ENCODE results near the gene APOA4.
"Not testable (repeated sequence)": the region's sequence is repeated elsewhere in the genome, so short reads cannot be mapped to it uniquely, and the experiment has no call there.

Gene APOA4

DNA sequence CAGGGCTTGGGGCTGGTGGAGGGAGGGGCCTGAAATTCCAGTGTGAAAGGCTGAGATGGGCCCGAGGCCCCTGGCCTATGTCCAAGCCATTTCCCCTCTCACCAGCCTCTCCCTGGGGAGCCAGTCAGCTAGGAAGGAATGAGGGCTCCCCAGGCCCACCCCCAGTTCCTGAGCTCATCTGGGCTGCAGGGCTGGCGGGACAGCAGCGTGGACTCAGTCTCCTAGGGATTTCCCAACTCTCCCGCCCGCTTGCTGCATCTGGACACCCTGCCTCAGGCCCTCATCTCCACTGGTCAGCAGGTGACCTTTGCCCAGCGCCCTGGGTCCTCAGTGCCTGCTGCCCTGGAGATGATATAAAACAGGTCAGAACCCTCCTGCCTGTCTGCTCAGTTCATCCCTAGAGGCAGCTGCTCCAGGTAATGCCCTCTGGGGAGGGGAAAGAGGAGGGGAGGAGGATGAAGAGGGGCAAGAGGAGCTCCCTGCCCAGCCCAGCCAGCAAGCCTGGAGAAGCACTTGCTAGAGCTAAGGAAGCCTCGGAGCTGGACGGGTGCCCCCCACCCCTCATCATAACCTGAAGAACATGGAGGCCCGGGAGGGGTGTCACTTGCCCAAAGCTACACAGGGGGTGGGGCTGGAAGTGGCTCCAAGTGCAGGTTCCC lies 6.5 kb upstream of the APOA4 start, which contains the start of gene APOC3:
TSS of gene APOC3 (plus strand) at position 383 of the 659 bp plus-strand sequence. CDS start 676 bp downstream, outside the sequence.
- no peak for DNase-seq

DNA sequence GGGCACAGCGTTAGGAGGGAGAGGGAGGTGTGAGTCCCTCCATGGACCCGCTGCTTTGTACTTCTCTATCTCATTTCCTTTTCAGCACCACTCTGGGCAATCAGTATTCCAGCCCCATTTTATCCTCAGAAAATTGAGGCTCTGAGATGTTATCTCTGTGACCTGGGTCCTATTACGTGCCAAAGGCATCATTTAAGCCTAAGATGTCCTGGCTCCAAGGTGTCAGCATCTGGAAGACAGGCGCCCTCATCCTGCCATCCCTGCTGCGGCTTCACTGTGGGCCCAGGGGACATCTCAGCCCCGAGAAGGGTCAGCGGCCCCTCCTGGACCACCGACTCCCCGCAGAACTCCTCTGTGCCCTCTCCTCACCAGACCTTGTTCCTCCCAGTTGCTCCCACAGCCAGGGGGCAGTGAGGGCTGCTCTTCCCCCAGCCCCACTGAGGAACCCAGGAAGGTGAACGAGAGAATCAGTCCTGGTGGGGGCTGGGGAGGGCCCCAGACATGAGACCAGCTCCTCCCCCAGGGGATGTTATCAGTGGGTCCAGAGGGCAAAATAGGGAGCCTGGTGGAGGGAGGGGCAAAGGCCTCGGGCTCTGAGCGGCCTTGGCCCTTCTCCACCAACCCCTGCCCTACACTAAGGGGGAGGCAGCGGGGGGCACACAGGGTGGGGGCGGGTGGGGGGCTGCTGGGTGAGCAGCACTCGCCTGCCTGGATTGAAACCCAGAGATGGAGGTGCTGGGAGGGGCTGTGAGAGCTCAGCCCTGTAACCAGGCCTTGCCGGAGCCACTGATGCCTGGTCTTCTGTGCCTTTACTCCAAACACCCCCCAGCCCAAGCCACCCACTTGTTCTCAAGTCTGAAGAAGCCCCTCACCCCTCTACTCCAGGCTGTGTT lies 5.8 kb upstream of the APOA4 start:
- no peak for DNase-seq

DNA sequence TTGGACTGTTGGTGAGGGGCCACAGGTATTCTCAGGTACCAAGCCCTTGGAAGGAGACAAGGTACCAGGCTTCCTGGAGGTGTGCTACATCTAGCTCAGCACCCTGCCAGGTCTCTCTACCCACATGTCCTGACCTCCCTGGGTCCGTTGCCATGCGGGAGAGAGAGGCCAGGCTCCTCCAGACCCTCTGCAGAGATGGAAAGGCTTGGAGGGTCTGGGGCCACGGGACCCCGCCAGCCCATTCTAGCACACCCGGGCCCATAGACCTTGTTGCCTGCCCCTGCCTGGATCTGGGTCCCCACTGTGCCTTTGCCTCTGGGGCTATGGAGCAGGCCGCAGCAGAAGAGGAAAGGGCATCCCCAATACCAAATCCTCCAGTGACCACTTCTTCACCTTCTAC lies 4.4 kb upstream of the APOA4 start:
- no peak for DNase-seq

DNA sequence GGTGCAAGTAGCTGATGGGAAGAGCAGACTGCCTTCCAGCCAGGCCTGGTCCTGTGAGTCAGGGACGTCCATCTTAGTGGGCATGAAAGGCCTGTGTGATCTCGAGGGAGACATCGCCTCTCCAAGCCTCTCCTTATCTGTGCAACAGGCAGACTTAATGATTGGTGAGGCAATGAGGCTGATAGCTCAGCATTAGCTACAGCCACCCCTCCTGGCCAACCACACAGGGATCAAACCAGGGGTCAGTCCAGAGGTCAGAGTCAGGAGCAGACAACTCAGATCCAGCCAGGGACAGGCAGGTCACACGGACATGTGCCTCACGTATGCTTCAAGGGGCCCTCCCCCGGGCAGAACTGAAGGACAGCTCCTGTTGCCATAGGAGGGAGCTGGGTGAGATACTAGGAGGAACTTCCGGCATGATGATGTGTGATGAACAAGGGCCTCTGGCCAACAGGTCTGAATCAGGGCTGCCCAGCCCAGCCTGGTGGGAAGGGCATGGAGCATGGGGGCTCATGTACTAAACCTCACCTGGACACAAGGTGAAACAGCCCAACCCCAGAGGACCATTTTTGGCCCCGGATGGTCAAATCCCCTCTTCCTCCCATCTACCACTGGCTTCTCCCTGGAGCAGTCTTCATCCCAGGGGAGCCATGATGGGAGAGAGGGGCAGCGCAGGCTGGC lies 3.8 kb upstream of the APOA4 start:
- no peak for DNase-seq

DNA sequence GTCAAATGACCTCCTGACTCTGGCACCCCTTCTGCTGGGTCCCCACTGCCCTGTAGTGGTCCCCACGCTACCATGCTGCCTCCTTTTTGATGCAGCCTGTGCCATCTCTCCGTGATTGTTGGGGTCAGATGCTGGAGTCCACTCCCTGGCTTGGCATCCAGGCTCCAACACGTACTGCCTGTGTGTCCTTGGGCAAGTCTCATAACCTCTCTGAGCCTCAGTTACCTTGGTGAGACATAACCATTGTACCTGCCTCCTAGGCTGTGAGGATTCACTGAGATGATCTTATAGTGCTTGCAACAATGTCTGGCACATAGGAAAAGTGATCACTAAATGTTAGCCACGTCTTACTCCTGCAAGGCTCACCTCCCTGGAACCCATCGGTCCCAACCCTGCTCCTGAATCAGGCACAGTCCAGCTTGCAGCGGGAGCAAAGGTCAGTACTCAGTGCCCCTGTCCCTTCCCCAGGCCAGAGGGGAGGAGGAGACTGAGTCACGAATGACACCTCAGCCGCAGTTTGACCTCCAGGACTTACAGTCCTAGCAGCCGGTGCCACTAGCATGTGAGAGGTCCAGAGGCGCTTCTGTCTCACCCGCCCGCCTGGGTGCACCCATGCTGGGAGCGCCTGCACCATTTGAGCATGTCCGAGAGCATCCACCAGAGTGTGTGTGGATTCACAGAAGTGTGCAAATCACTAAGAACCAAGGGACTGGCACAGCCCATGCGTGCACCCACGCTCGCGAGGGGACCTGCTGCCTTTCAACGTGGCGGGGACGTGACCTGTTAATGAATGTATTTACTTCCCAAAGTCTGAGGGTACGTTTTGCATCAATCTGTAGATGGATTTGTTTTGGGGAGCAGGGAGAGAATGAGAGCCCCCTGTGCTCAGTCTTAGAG lies 3.0 kb upstream of the APOA4 start:
- no peak for DNase-seq

DNA sequence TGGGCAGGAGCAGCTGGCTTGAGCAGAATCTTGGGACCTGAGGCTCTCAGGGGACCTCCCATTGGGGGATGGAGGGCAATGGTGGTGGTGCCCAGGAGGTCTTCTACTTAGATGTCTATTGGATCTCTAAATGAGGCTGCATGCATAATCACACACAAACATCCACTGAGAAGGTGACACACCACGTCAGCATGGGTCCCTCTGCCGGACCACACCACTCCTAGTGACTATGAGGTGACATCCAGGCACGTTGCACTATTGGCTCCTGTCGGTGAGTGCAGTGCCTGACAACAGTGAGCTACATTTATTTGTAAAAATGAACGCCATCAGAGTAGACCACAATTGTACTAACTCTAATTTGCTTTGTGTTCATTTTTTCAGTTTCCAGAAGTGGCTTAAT lies 2.3 kb upstream of the APOA4 start:
- no peak for DNase-seq

DNA sequence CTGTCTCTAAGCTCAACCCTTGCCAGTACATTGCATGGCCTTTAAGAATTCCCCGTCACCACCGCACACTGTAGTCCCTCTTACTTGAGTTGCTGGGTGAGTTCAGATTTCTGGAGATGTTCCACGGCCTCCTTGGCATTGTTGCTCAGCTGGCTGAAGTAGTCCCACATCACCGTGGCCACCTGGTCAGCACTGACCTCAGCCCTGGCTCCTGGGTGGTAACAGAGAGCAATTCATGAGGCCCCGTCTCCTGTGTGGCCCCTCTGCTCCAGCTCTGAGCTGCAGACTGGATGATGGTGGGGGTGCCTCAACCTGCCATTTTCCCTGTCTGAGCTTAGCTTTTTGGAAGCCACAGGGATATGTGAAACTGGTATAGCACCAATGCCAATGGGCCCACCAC lies 529 bp downstream of the APOA4 start:
- DNase-seq: no peak

DNA sequence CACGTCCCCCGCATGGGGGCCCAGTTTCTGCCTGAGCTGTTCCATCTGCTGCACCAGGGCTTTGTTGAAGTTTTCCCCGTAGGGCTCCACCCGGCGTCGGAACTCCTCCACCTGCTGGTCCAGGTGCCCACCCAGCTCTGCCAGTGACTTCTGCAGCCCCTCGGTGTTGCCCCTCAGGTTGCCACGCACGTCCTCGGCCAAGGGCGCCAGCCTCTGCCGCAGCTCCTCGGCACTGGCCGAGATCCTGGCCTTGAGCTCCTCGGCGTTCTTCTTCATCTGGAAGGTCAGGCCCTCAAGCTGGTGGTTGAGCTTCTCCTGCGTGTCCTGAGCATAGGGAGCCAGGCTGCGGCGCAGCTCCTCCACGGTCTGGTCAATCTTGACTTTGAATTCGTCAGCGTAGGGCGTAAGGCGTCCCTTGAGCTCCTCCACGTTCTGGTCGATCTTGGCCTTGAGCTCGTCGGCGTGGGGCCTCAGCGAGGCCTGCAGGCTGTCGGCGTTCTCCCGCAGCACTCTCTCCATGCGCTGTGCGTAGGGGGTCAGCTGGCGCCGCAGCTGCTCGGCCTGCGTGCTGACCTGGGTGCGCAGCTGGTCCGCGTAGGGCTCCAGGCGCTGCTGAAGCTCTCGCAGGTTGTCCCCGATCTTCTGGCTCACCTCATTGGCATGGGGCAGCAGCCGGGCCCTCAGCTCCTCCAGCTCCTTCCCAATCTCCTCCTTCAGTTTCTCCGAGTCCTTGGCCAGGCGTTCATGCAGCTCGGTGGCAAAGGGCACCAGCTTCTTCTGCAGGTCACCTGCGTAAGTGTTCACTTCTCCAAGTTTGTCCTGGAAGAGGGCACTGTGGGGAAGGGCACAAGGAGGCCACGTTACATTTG lies 1.8 kb downstream of the APOA4 start:
- DNase-seq: no peak

DNA sequence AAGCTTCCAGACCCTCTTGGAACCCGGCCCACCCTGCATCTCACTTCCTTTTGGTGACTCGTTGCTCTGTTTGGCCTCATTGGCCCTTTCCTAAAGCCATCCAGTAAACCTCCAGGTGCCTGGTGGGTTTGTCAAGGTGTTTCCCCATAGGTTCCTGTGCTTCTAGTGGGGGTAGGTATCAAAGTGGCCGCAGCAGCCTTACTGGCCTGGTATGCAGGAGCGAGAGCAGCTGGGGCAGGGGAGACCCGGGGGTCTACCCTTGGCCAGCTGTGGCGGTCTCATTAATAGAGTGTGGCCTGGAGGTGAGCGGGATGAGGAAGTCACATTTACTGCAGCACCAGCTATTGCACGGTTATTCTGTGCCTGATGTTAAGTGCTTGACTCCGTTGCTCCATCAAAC lies 4.1 kb downstream of the APOA4 start:
- DNase-seq: no peak

DNA sequence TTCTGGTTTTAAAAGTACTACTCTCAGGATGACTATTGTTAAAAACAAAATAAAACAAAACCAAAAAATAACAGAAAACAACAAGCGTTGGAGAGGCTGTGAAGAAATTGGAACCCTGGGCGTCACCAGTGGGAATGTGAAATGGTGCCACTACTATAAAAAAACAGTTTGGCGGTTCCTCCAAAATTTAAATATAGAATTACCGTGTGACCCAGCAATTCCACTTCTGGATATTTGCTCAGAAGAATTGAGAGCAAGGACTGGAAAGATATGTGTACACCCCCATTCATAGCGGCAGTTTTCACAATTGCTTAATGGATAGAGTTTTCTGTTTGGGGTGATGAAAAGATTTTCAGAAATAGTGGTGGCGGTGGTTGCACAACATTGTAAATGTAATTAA lies 8.6 kb downstream of the APOA4 start:
- no peak for DNase-seq

DNA sequence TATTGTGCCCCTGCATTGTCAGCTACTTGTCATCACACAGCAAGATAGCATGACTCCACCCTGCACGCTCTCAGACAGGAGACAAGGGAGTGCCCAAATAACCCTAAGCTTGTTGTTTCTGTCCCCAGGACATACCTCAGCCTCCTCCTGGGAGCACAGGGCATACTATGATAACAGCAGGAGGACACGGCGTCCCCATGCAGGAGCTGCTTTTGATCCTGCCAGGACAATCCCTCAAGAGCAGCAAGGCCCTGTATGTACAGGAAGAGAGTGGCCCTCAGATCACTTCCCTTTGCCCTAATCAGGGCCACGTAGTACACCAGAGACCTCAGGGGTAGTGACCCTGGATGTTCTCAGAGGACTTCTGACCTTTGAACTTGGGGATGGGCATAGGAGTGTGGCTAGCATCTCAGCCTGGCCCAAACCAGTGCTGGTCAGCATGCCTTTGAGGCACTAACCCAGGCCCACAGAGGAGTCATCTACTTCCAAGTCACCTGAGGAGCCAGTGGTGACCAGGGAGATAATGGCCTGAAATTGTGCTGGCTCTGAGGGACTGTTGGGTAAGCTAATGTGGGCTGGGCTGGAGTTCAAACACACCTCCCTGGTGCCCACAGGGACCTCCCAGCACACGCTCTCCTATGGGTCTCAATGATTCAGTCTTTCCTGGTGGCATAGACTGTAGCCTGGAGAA lies 9.2 kb downstream of the APOA4 start:
- DNase-seq: no peak

DNA sequence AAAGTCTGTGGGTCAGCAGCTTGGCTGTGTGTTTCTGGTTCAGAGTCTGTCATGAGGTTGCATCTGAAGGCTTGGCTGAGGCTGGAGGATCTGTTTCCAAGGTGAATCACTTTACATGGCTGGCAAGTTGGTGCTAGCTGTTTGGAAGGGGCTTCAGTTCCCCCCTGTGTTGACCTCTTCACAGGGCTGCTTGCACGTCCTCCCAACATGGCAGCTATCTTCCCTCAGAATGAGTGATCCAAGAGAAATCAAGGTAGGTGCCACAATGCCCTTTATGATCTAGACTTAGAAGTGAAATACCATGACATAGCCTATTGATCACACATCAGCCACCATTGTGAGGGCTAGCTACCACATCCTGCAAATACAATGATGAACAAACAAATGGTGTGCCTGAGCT lies 9.9 kb downstream of the APOA4 start:
- no peak for DNase-seq

DNA sequence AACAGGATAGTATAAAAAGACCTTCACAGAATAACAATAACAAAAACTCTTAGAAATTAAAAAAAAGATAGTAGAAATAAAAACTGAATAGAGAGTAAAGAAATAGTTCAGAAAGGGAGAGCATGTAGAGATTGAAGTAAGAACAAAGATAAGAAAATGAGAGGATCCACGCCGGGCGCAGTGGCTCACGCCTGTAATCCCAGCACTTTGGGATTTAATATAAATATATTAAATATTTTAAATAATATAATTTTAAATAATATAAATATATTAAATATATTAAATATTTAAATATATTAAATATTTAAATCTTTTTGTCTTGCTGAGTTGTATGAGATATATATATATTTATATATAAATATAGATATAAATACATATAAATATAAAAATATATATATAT lies 11.0 kb downstream of the APOA4 start:
- no peak for DNase-seq

DNA sequence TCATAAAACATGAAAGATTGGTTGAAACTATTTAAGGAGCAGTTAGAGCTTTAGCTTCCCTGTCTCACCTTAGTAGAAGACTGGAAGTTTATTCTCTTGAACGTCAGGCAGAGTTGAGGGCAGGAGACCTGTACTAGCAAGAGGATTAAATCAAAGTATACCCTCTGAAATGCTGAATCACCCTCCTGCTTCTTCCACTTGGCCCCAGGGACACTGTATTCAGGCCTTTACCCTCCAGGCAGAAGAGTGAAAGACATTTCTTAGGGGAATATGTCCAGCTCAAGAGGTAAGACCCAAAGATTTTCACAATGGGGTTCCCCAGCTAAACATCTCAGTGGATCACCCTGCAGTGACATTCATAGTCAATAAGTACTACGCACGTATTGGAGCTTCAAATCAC lies 11.9 kb downstream of the APOA4 start:
- no peak for DNase-seq

DNA sequence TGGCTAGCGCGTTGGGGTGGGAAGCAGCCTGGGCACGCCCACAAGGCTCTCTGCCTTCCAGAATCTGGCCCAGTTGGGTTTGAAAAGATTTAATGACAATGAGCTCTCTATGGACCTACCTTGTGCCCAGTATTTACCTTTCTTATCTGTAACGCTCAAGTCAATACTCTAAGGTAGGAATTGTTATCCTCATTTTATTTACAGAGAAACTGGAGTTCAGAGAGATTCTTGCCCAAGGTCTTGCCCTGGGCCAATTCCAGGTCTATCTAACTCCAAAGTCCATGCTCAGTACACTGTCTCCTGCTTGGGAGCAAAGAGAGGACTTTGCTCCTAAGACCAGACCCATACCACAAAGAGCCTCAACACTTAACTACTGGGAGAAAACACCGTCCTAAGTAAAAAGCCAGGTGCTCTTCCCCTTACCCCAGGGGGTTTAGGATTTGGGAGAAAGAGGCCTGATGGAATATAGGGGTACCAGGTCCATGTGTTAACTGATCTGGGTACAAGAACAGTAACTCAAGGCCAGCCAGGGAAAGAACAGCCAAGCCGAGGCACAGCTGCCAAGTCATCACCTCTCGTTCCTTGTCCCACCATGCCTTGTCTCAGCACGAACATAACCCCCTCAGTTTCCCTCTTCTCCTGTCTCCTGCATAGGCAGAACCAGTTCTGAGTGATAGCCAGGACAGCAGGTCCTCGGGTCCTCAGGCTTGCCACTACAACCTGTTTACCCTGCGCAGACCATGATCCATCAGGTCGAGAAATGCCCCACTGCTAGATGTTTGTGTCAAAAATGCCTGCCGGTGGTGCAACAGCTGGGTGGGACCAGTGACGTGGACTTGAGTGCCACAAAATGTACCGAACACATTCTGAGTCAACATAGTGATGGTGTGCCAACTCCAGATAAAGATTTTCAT lies 14.6 kb downstream of the APOA4 start:
- no peak for DNase-seq

DNA sequence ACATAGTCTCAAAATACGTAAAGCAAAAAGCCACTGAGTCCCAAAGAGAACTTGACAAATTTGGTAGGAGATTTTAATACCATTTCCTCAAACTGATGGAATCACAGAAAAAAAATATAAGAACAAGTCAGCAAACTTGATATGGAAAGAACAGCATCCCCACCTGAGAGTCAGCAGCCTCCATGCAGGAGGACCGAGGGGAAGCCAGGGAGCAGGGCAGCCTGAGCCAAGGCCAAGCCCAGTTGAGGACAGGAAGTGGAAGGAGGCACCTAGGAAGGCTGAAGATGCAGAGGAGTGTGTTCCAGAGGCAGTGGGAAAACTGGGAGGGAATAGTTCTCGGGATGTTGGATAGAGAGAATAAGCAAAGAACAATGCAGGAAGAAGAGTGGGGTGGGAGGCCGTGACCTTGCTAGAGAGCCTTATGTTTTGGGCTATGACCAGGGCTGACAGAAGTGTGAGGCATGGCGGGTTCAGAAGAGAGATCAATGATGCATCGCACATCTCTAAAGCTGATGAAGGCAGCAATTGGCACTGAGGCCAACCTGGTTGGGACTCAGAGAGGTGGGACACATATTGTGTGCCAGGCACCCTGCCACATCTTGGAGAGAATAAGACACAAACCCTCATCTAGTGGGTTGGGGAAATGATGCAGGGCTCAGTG lies 15.4 kb downstream of the APOA4 start:
- no peak for DNase-seq

DNA sequence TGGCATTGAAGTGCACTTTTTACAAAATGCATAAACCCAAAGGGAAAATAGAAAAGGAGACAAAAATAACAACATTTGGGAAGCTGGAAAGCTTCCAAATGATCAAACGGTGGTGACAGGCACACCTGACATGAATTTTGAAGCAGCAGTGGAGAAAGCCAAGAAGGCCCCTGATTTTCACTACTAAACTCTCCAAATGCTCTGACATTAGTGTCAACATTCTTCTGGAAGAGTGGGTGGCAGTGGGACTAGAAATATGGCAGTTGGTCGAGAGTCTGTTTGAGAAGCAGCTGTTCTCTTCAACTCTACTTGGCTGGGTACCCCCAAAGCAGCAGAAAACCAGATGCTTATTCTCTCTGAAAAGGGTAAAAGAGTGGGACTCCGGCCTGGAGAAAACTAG lies 19.1 kb downstream of the APOA4 start:
- no peak for DNase-seq

DNA sequence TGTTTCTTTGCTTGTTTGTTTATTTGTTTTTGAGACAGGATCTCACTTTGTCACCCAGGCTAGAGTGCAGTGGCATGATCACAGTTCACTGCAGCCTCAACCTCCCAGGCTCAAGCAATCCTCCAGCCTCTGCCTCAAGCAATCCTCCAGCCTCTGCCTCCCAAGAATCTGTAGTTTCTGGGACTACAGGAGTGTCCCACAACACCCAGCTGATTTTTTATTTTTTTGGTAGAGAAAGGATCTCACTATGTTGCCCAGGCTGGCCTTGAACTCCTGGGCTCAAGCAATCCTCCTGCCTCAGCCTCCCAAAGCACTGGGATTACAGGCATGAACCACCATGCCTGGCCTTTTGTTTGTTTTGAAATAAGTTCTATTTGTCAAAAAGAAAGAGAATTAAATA lies 21.4 kb downstream of the APOA4 start:
- DNase-seq: not testable (repeated sequence)

DNA sequence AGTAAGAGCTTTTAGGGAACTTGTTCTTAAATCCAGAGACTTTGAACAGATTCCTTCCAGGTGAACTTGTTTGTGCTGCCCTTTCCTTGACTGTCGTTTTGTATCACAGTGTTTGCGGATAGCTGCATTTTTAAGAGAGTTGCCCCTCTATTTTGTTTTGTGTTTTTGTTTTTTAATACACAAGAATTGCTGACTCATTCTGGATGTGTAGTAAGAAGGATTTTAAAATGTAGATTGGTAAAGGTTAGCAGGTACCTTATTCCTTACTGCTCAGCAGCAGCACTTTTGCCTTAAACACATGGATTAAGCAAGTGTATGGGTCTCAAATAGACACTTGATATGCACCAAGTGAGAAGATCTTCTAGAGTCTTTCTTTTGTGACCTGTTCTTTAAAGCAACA lies 22.5 kb downstream of the APOA4 start:
- DNase-seq: no peak

All from eye (tissue), 1 donor.